Measurements from ENCODE around the gene FANCF.

The FANCF gene

GRCh38 chr11:22599458-22599857 lies 26.2 kb downstream of the FANCF start:
- Histone ChIP-seq H3K9ac (ENCODE audit: low read length) (no peak overlapping the region), H4K20me1 (ENCODE audit: insufficient read depth, low read length) (no peaks in the 10 kb centered on the region), H3K27ac (ENCODE audit: low read depth, low read length, poor library complexity, severe bottlenecking) (no peak overlapping the region), H3K4me2 (ENCODE audit: low read length) (no peak overlapping the region), H3K9me3 (ENCODE audit: low read length) (no peaks in the 10 kb centered on the region), H3K36me3 (ENCODE audit: insufficient read depth, low read length) (no peaks in the 10 kb centered on the region), H3K4me1 (ENCODE audit: insufficient read depth, low read length, severe bottlenecking) (no peaks in the 10 kb centered on the region), H2AFZ (ENCODE audit: low read length) (no peak overlapping the region), H3K4me3 (ENCODE audit: low read depth, low read length, poor library complexity, severe bottlenecking) (no peak overlapping the region), H3K79me2 (ENCODE audit: insufficient read depth, low read length) (no peaks in the 10 kb centered on the region), H3K9me2 (ENCODE audit: low read depth, low read length) (no peaks in the 10 kb centered on the region), H3F3A (ENCODE audit: insufficient read depth, low read length) (no peaks in the 10 kb centered on the region), H3K27me3 (ENCODE audit: insufficient read depth, low read length) (no peaks in the 10 kb centered on the region)
- TF ChIP-seq CTCF (IDR thresholded peaks at IDR 0.05; ENCODE audit: low read length) (no peak), EZH2 (IDR thresholded peaks at IDR 0.05; ENCODE audit: borderline replicate concordance, low read length) (no peak)

- Histone ChIP-seq H3K4me1 (ENCODE audit: insufficient read depth, low read length, severe bottlenecking) (no peaks in the 10 kb centered on the region), H3K9ac (ENCODE audit: low read length) (no peak overlapping the region), H3K4me3 (ENCODE audit: low read depth, low read length, poor library complexity, severe bottlenecking) (no peak overlapping the region), H3K27me3 (ENCODE audit: insufficient read depth, low read length) (no peaks in the 10 kb centered on the region), H4K20me1 (ENCODE audit: insufficient read depth, low read length) (no peaks in the 10 kb centered on the region), H3K9me3 (ENCODE audit: low read length) (no peaks in the 10 kb centered on the region), H3F3A (ENCODE audit: insufficient read depth, low read length) (no peaks in the 10 kb centered on the region), H3K4me2 (ENCODE audit: low read length) (no peak overlapping the region), H3K9me2 (ENCODE audit: low read depth, low read length) (no peaks in the 10 kb centered on the region), H3K36me3 (ENCODE audit: insufficient read depth, low read length) (no peaks in the 10 kb centered on the region), H2AFZ (ENCODE audit: low read length) (no peak overlapping the region), H3K79me2 (ENCODE audit: insufficient read depth, low read length) (no peaks in the 10 kb centered on the region), H3K27ac (ENCODE audit: low read depth, low read length, poor library complexity, severe bottlenecking) (no peak overlapping the region)
- TF ChIP-seq EZH2 (IDR thresholded peaks at IDR 0.05; ENCODE audit: borderline replicate concordance, low read length) (no peak), CTCF (IDR thresholded peaks at IDR 0.05; ENCODE audit: low read length) (no peak)
Observed at GRCh38 chr11:22597062-22597461, 28.6 kb downstream of the FANCF start.

GRCh38 chr11:22584976-22585375 lies 40.6 kb downstream of the FANCF start:
- Histone ChIP-seq H3K36me3 (ENCODE audit: insufficient read depth, low read length) (no peaks in the 10 kb centered on the region), H3K4me1 (ENCODE audit: insufficient read depth, low read length, severe bottlenecking) (no peaks in the 10 kb centered on the region), H3K27ac (ENCODE audit: low read depth, low read length, poor library complexity, severe bottlenecking) (no peak overlapping the region), H3K9me3 (ENCODE audit: low read length) (no peaks in the 10 kb centered on the region), H3K4me3 (ENCODE audit: low read depth, low read length, poor library complexity, severe bottlenecking) (no peak overlapping the region), H3F3A (ENCODE audit: insufficient read depth, low read length) (no peaks in the 10 kb centered on the region), H3K9me2 (ENCODE audit: low read depth, low read length) (no peaks in the 10 kb centered on the region), H4K20me1 (ENCODE audit: insufficient read depth, low read length) (no peaks in the 10 kb centered on the region), H2AFZ (ENCODE audit: low read length) (no peak overlapping the region), H3K79me2 (ENCODE audit: insufficient read depth, low read length) (no peaks in the 10 kb centered on the region), H3K9ac (ENCODE audit: low read length) (no peak overlapping the region), H3K4me2 (ENCODE audit: low read length) (no peak overlapping the region), H3K27me3 (ENCODE audit: insufficient read depth, low read length) (no peaks in the 10 kb centered on the region)
- TF ChIP-seq CTCF (IDR thresholded peaks at IDR 0.05; ENCODE audit: low read length), result no peak
- TF ChIP-seq EZH2 (IDR thresholded peaks at IDR 0.05; ENCODE audit: borderline replicate concordance, low read length), result no peak

Data from OCI-LY1 (cell line).